ENCODE measurements around the gene FKBP4.

FKBP4 gene

GRCh38 chr12:2853626-2854025 is 58.9 kb downstream of the FKBP4 start:
- no peak for DNase-seq (ENCODE audit: low read depth)

Measured in HS-27A (cell line).